ENCODE measurements around the gene KAT5. TPM values are rescaled to one million over a fixed set of nuclear protein-coding genes. Genes with fewer than 3 reads are reported as not detected.
A peak's percentile ranks its signal among the peaks of the same experiment; 100 is the strongest.
"Not testable (repeated sequence)": the region's sequence is repeated elsewhere in the genome, so short reads cannot be mapped to it uniquely, and the experiment has no call there.

KAT5 gene
- total and polyA plus RNA-seq, 2 donors (not counting 1 experiment from before 2014, with no cell fraction given) = 84.6 to 142 TPM

- peak; percentile 33 for ATAC-seq (ENCODE audit: low read depth)
- POLR2A ChIA-PET; H3K79me2 ChIP-seq (ENCODE audit: control insufficient read depth, insufficient read depth, low read length); H3K27me3 Mint-ChIP-seq; H3K27me3 ChIP-seq (replicated peaks in 1 of 4; ENCODE audit: control extremely low read depth in 1 of 4, control insufficient read depth in 3 of 4, insufficient read depth in 4 of 4, low read length in 3 of 4); H3K4me1 ChIP-seq (ENCODE audit: control insufficient read depth in 2 of 2, insufficient read depth in 2 of 2, low read length in 2 of 2); H3K36me3 ChIP-seq (replicated peaks in 1 of 2; ENCODE audit: control extremely low read depth in 1 of 2, control insufficient read depth in 1 of 2, extremely low read depth in 1 of 2, insufficient read depth in 2 of 2, low read length in 1 of 2); H3K9me3 Mint-ChIP-seq (ENCODE audit: insufficient read depth); H4K20me1 ChIP-seq (ENCODE audit: control insufficient read depth, insufficient read depth, low read length, poor library complexity, severe bottlenecking); H3K9me3 ChIP-seq (ENCODE audit: control extremely low read depth in 1 of 3, control insufficient read depth in 2 of 3, insufficient read depth in 1 of 3, low read length in 2 of 3): not testable (repeated sequence)
- 0% methylated on average over 9 of the region's 14 CpGs for WGBS (ENCODE audit: insufficient coverage)
- H3K9ac ChIP-seq (ENCODE audit: low read length) = peak overlapping the region; percentile 49
- peak overlapping the region; percentile 76 for H2AFZ ChIP-seq (ENCODE audit: insufficient read depth, low read depth, low read length, poor library complexity, severe bottlenecking)
- peak overlapping the region; percentile 56 for H3K27ac Mint-ChIP-seq
- peak overlapping the region in 4 of 5 experiments; percentile 35 to 59 (median 49) for H3K4me3 ChIP-seq (ENCODE audit: control extremely low read depth in 1 of 5, extremely low read depth in 1 of 5, insufficient read depth in 1 of 5, low read depth in 2 of 5, low read length in 4 of 5)
- peak; percentile 84 for DNase-seq
- TF ChIP-seq CTCF (IDR thresholded peaks at IDR 0.05) = peak; percentile 82
- intact Hi-C loops (cut with micrococcal nuclease) = loop anchor here (1.0 to 2.0 kb wide), 5 partner anchors 44 to 283 kb away; partner anchors contain the start of gene RELA
- H3K4me2 ChIP-seq (replicated peaks; ENCODE audit: low read depth, low read length, poor library complexity, severe bottlenecking) = peak overlapping the region; percentile 70
- peaks cover 14% of the 10 kb centered on the region for H3K4me1 Mint-ChIP-seq
- peak overlapping the region; percentile 78 for H3K4me3 Mint-ChIP-seq
- peak overlapping the region; percentile 55 to 61 for H3K27ac ChIP-seq (ENCODE audit: low read length in 2 of 2)
- CTCF ChIA-PET = interaction anchor here (0.7 to 4.5 kb wide), 14 partner anchors 8 to 431 kb away, joined by 3 to 32 read pairs (median 4); partner anchors contain the start of gene RELA
Measured at GRCh38 chr11:65706303-65706763, 5.7 kb upstream of the KAT5 start.

- 93% methylated on average over 5 of the region's 12 CpGs for WGBS (ENCODE audit: insufficient coverage)
- H3K27me3 ChIP-seq (replicated peaks in 1 of 4; ENCODE audit: control extremely low read depth in 1 of 4, control insufficient read depth in 3 of 4, insufficient read depth in 4 of 4, low read length in 3 of 4); H2AFZ ChIP-seq (ENCODE audit: insufficient read depth, low read depth, low read length, poor library complexity, severe bottlenecking); H4K20me1 ChIP-seq (ENCODE audit: control insufficient read depth, insufficient read depth, low read length, poor library complexity, severe bottlenecking); DNase-seq; H3K79me2 ChIP-seq (ENCODE audit: control insufficient read depth, insufficient read depth, low read length); ATAC-seq (ENCODE audit: low read depth); H3K4me3 ChIP-seq (ENCODE audit: control extremely low read depth in 1 of 5, extremely low read depth in 1 of 5, insufficient read depth in 1 of 5, low read depth in 2 of 5, low read length in 4 of 5); H3K9ac ChIP-seq (ENCODE audit: low read length); H3K36me3 ChIP-seq (replicated peaks in 1 of 2; ENCODE audit: control extremely low read depth in 1 of 2, control insufficient read depth in 1 of 2, extremely low read depth in 1 of 2, insufficient read depth in 2 of 2, low read length in 1 of 2); H3K4me2 ChIP-seq (replicated peaks; ENCODE audit: low read depth, low read length, poor library complexity, severe bottlenecking); H3K9me3 ChIP-seq (ENCODE audit: control extremely low read depth in 1 of 3, control insufficient read depth in 2 of 3, insufficient read depth in 1 of 3, low read length in 2 of 3); H3K9me3 Mint-ChIP-seq (ENCODE audit: insufficient read depth); H3K27ac ChIP-seq (ENCODE audit: low read length in 2 of 2); H3K27me3 Mint-ChIP-seq: not testable (repeated sequence)
- peaks cover 8 to 12% of the 10 kb centered on the region in 2 donors for H3K4me1 ChIP-seq (ENCODE audit: control insufficient read depth in 2 of 2, insufficient read depth in 2 of 2, low read length in 2 of 2)
- intact Hi-C loops (cut with micrococcal nuclease) = loop anchor here (2.0 kb wide), 1 partner anchor 44 kb away; the partner anchor contains the start of gene RELA
- Mint-ChIP-seq H3K27ac (peak overlapping the region; percentile 50), H3K4me1 (peaks cover 18% of the 10 kb centered on the region), H3K4me3 (peak overlapping the region; percentile 78)
- ChIA-PET POLR2A (interaction anchor here (0.5 kb wide), 1 partner anchor 31 kb away, joined by 4 read pairs; no protein-coding TSS in a partner anchor), CTCF (interaction anchor here (1.2 to 3.9 kb wide), 3 partner anchors 106 to 338 kb away, joined by 3 to 22 read pairs (median 4); no protein-coding TSS in a partner anchor)
Measured at GRCh38 chr11:65707002-65707401, 5.0 kb upstream of the KAT5 start.

All from B cell (primary cell).